SU-DHL-6 (cell line): ENCODE data around the gene ARHGAP22.

ENCODE experiments used
- CTCF ChIP-seq: fragments of 200-600 bp; sonication (generic); IDR thresholded peaks from one replicate; pipeline ENCODE4 v1.5.1; 2017; ENCODE audit warnings: antibody characterized with exemption, mild to moderate bottlenecking, low read length, moderate library complexity; ENCODE audit not compliant: insufficient read depth, poor library complexity, severe bottlenecking
- EZH2phosphoT487 ChIP-seq: fragments of 200-600 bp; sonication (generic), shearing (Covaris generic); conservative IDR thresholded peaks from 2 replicates; pipeline ENCODE4 v1.6.1; 2018; ENCODE audit warnings: mild to moderate bottlenecking, antibody characterized with exemption, low read length, moderate library complexity, mixed read lengths

DNA sequence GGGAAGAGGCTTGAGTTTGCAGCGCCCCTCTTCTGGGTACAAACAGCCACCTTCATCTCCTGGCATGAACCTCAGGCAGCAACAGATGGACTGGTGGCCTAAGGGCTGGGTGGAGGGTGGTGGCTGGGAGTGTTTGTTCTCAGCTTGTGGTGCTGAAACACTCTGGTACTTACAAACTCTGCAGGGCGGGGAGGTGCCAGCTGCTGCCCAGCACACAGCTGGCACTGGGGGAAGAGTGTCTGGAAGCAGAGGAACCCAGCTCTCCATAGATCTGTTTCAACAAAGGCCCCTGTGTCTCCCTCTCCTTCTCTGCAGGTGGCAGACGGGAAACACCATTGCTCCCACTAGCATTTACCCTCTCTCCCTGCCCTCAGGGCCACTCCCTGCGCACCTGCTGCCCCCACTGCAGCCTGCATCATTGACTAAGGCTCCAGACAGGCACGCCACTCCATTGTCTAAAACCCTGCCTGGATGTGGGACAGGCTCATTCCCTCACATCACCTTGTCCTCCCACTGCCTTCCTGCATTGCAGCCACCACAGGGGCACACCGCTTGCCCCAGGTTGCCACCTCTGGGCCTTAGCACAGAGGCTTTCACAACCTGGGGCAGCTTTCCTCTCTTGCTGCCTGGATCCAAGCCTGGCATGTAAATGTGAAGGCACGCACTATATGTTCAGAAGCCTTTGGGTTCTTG is 6.5 kb downstream of the ARHGAP22 start:
- TF ChIP-seq CTCF (no peak), EZH2phosphoT487 (no peak)
